CD4-positive, alpha-beta memory T cell (primary cell): Measurements from ENCODE around the gene PPP1R14C. TPM values are rescaled to one million over a fixed set of nuclear protein-coding genes. Genes with fewer than 3 reads are reported as not detected.
"Not testable (repeated sequence)": the region's sequence is repeated elsewhere in the genome, so short reads cannot be mapped to it uniquely, and the experiment has no call there.

Experiments used
- CTCF ChIA-PET: fragments of 350-600 bp; sonication (Branson Sonifier 250); formaldehyde crosslinking; loops from one replicate; lab custom pipeline; 2021; ENCODE audit warnings: inconsistent platforms; ENCODE audit not compliant: partially characterized antibody; lab: Charles Lee
- POLR2A ChIA-PET: fragments of 350-600 bp; sonication (Branson Sonifier 250); formaldehyde crosslinking; loops from one replicate; lab custom pipeline; 2021; ENCODE audit not compliant: partially characterized antibody; lab: Charles Lee
- DNase-seq, 5 donors: peaks; one replicate each; pipeline versions ENCODE4 v3.0.0 to v3.0.0-alpha.2; 2020 to 2022; ENCODE audit warnings: mixed read lengths in 1 of 5
- H3K27ac ChIP-seq: one replicate; pipeline ENCODE4 v1.7.0; 2013; ENCODE audit warnings: low read depth, low read length
- H3K27me3 ChIP-seq: 2 replicates; pipeline ENCODE4 v1.7.0; 2013; ENCODE audit warnings: mild to moderate bottlenecking, low read length, moderate library complexity; ENCODE audit not compliant: insufficient read depth
- H3K36me3 ChIP-seq: 2 replicates; pipeline ENCODE4 v1.7.0; 2013; ENCODE audit warnings: mild to moderate bottlenecking, low read length, moderate library complexity; ENCODE audit not compliant: insufficient read depth
- H3K4me1 ChIP-seq: 2 replicates; pipeline ENCODE4 v1.7.0; 2013; ENCODE audit warnings: mild to moderate bottlenecking, low read length, moderate library complexity; ENCODE audit not compliant: insufficient read depth
- H3K4me3 ChIP-seq, 2 donors: one replicate each; pipeline ENCODE4 v1.7.0; 2013; ENCODE audit warnings: low read length in 2 of 2, mild to moderate bottlenecking in 1 of 2
- H3K9me3 ChIP-seq, 2 donors: one replicate each; pipeline ENCODE4 v1.7.0; 2013; ENCODE audit warnings: low read length in 2 of 2, control low read depth in 1 of 2; ENCODE audit not compliant: control insufficient read depth in 1 of 2
- H3K27ac Mint-ChIP-seq, 7 donors: one replicate each; pipeline ENCODE4 v1.8.0; 2020 to 2021; ENCODE audit warnings: mixed read lengths in 7 of 7, mild to moderate bottlenecking in 6 of 7, inconsistent platforms in 3 of 7, moderate library complexity in 3 of 7
- H3K27me3 Mint-ChIP-seq, 2 donors: one replicate each; pipeline ENCODE4 v1.8.0; 2020 to 2021; ENCODE audit warnings: mixed read lengths in 2 of 2
- H3K36me3 Mint-ChIP-seq, 2 donors: one replicate each; pipeline ENCODE4 v1.8.0; 2020 to 2021; ENCODE audit warnings: mixed read lengths in 2 of 2, inconsistent platforms in 1 of 2, mild to moderate bottlenecking in 1 of 2
- H3K4me1 Mint-ChIP-seq, 4 donors: one replicate each; pipeline ENCODE4 v1.8.0; 2020 to 2021; ENCODE audit warnings: mixed read lengths in 4 of 4, mild to moderate bottlenecking in 1 of 4
- H3K4me3 Mint-ChIP-seq, 8 donors: one replicate each; pipeline ENCODE4 v1.8.0; 2020 to 2021; ENCODE audit warnings: mixed read lengths in 8 of 8, mild to moderate bottlenecking in 7 of 8, moderate library complexity in 6 of 8, inconsistent platforms in 3 of 8
- H3K9me3 Mint-ChIP-seq, 8 donors: one replicate each; pipeline ENCODE4 v1.8.0; 2020 to 2021; ENCODE audit warnings: mixed read lengths in 8 of 8, mild to moderate bottlenecking in 5 of 8, inconsistent platforms in 3 of 8, moderate library complexity in 1 of 8
- intact Hi-C: fragments of 100-400 bp; cut with micrococcal nuclease; formaldehyde crosslinking; loops from one replicate; pipeline ENCODE4 v1.15.1; 2023
- polyA plus RNA-seq, 2 donors: library from polyadenylated mRNA; unstranded; fragments of 300-500 nt; fragmentation: Illumina TruSeq; gene quantifications; one replicate each; pipeline ENCODE4 v1.2.3, GENCODE V29; 2021
- total RNA-seq, 2 experiments: library from RNA; stranded (reverse); gene quantifications; one replicate each; pipeline ENCODE4 v1.2.3, GENCODE V29; 2021

PPP1R14C gene
- total and polyA plus RNA-seq, 4 experiments from 2014 or later: not detected

DNA sequence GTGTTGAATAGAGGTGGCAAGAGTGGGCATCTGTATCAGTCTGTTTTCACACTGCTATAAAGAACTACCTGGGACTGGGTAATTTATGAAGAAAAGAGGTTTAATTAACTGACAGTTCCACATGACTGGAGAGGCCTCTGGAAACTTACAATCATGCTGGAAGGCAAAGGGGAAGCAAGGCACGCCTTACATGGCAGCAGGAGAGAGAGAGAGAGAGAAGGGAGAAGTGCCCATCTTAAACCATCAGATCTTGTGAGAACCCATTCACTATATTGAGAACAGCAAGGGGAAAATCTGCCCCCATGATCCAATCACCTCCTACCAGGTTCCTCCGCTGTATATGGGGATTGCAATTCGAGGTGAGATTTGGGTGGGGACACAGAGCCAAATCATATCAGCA lies 18.6 kb upstream of the PPP1R14C start:
- H3K9me3 ChIP-seq: no peaks in the 10 kb centered on the region
- ChIA-PET POLR2A (no interaction called here), CTCF (no interaction called here)
- H3K27me3 Mint-ChIP-seq: peaks cover 6% of the 10 kb centered on the region in 2 donors
- peaks cover 0 to 3% (median 0%) of the 10 kb centered on the region in 8 donors for H3K9me3 Mint-ChIP-seq
- no peaks in the 10 kb centered on the region for H3K36me3 Mint-ChIP-seq
- no peak overlapping the region for H3K27ac Mint-ChIP-seq
- H3K4me3 ChIP-seq: no peak overlapping the region
- H3K4me1 ChIP-seq: no peaks in the 10 kb centered on the region
- no peak for DNase-seq
- H3K27ac ChIP-seq: no peak overlapping the region
- intact Hi-C loops: no loop called here
- H3K4me1 Mint-ChIP-seq: peaks cover 0 to 8% (median 5%) of the 10 kb centered on the region in 4 donors
- H3K36me3 ChIP-seq: no peaks in the 10 kb centered on the region
- no peaks in the 10 kb centered on the region for H3K27me3 ChIP-seq
- H3K4me3 Mint-ChIP-seq: no peak overlapping the region

DNA sequence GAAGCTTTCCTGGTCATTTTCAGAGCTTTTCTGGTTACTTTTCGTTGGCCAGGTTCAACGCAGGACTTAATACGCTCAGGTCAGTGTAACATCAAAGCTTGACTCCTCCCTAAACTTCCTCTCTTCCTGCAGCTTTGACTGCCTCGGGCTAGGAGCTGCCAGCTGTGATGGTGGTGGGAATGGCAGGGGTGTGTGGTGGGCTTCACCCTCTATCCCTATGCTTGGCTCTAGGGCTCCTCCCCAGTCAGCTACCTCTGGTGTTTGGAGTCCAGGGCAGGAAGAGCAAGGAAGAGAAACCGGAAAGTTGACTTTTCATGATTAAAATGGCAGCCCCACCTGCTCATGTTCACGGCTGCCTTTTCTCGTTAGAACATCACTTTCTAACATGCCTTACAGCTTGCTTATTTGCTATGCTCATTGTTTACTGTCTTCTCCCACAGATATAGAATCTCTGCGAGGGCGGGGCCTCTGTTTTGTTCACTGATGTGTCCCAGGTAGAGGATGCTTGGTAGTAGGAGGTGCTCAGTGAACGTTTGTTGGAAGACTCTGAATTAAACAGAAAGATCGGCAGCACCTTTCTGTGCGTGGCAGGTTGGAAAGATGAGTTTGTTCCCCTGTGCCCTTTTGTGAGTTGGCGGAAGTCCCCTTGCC lies 16.1 kb upstream of the PPP1R14C start:
- H3K4me1 ChIP-seq: no peaks in the 10 kb centered on the region
- Mint-ChIP-seq H3K4me1 (peaks cover 0 to 3% (median 0%) of the 10 kb centered on the region in 4 donors), H3K36me3 (no peaks in the 10 kb centered on the region), H3K27me3 (peaks cover 6 to 11% of the 10 kb centered on the region in 2 donors), H3K9me3 (peaks cover 0 to 3% (median 0%) of the 10 kb centered on the region in 8 donors), H3K27ac (no peak overlapping the region), H3K4me3 (no peak overlapping the region)
- no peaks in the 10 kb centered on the region for H3K36me3 ChIP-seq
- H3K27ac ChIP-seq: no peak overlapping the region
- DNase-seq: no peak
- intact Hi-C loops: no loop called here
- H3K9me3 ChIP-seq: no peaks in the 10 kb centered on the region
- ChIA-PET POLR2A (no interaction called here), CTCF (no interaction called here)
- no peak overlapping the region for H3K4me3 ChIP-seq
- H3K27me3 ChIP-seq: no peaks in the 10 kb centered on the region

DNA sequence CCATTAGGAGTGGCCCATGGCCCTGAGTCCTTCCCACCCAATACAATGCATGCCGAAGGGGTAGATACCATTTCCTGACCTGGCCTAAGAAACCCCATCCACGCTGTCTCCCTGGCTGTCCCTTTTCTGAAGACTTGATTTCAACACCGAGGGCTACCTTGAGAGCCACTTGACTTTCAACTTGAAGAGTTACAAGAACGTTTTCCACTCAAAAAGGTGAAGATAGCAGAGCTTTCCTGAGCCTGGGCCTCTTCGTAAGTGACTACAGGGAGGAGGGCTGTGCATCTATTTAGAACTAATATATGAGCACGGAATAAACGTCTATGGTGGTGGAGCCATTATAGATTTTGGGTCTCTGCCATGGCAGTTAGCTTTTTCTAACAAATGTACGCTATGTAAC lies 14.4 kb upstream of the PPP1R14C start:
- CTCF ChIA-PET: no interaction called here
- Mint-ChIP-seq H3K4me1 (peaks cover 0 to 3% (median 0%) of the 10 kb centered on the region in 4 donors), H3K27me3 (peaks cover 3 to 11% of the 10 kb centered on the region in 2 donors), H3K27ac (no peak overlapping the region), H3K36me3 (no peaks in the 10 kb centered on the region), H3K9me3 (peaks cover 0 to 3% (median 0%) of the 10 kb centered on the region in 8 donors), H3K4me3 (no peak overlapping the region)
- Histone ChIP-seq H3K9me3 (no peaks in the 10 kb centered on the region), H3K27ac (no peak overlapping the region), H3K4me1 (no peaks in the 10 kb centered on the region), H3K27me3 (no peaks in the 10 kb centered on the region), H3K36me3 (no peaks in the 10 kb centered on the region), H3K4me3 (no peak overlapping the region)
- POLR2A ChIA-PET: no interaction called here
- intact Hi-C loops: no loop called here
- no peak for DNase-seq

DNA sequence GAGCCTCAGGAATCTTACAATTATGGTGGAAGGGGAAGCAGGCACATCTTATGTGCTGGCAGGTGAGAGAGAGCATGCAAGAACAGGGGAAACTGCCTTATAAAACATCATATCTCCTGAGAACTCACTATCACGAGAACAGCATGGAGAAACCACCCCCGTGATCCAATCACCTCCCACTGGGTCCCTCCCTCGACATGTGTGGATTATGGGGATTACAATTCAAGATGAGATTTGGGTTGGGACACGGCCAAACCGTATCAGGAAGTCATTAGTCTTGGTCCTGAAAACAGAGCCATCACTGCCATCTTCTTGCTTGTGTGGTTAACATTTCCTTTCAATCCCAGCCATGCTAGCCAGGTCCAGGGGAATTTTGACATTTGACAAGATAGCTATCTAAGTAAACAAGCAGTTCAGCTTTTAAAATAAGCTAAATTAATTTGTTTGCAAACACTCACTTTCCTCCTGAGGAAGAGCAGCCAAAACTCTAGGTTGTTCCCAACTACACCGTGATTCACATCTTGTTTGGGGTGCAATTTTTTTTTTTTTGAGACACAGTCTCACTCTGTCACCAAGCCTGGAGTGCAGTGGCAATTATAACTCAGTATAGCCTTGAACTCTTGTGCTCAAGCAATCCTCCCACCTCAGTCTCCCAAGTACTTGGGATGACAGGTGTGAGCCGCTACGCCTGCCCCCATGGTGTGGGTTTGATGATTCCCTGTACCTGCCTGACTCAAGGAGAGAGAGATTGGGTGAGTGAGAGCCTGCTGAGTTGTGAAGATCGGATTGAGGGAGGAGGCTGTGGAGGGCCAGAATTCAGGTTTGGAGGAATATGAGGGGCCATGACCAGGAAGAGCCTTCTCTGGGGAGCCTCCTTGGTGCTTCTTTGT lies 13.0 kb upstream of the PPP1R14C start:
- ChIA-PET POLR2A (no interaction called here), CTCF (no interaction called here)
- Histone ChIP-seq H3K27me3 (no peaks in the 10 kb centered on the region), H3K27ac (no peak overlapping the region), H3K9me3 (no peaks in the 10 kb centered on the region), H3K4me3 (no peak overlapping the region), H3K36me3 (no peaks in the 10 kb centered on the region), H3K4me1 (no peaks in the 10 kb centered on the region)
- H3K27me3 Mint-ChIP-seq: peaks cover 3 to 4% of the 10 kb centered on the region in 2 donors
- H3K4me1 Mint-ChIP-seq: peaks cover 0 to 1% (median 0%) of the 10 kb centered on the region in 4 donors
- intact Hi-C loops: no loop called here
- H3K4me3 Mint-ChIP-seq: no peak overlapping the region
- no peak overlapping the region for H3K27ac Mint-ChIP-seq
- peaks cover 0 to 2% (median 0%) of the 10 kb centered on the region in 8 donors for H3K9me3 Mint-ChIP-seq
- no peaks in the 10 kb centered on the region for H3K36me3 Mint-ChIP-seq
- no peak for DNase-seq

DNA sequence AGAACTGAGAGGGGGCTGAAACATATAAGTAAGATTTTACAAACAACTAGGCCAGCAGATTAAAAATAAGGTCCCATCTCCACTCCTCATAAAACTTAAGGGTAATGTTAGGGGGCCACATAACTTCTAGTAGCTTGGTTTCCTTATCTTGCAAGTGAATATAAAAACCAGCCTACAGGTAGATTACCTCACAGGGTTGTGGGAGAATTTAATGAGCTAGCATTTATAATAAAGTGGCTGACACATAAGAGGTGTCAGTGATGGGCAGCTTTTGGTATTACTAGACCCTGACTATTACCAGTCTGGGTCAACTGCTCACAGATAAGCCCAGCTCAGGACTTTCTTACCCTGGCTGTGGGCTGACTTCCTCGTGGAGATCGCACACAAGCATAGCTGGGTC lies 9.2 kb upstream of the PPP1R14C start:
- no peak overlapping the region for H3K27ac ChIP-seq
- no peaks in the 10 kb centered on the region for H3K9me3 Mint-ChIP-seq
- H3K36me3 Mint-ChIP-seq: no peaks in the 10 kb centered on the region
- POLR2A ChIA-PET: no interaction called here
- CTCF ChIA-PET: no interaction called here
- no peaks in the 10 kb centered on the region for H3K4me1 Mint-ChIP-seq
- no peaks in the 10 kb centered on the region for H3K36me3 ChIP-seq
- no peak overlapping the region for H3K27ac Mint-ChIP-seq
- H3K27me3 Mint-ChIP-seq: peaks cover 12 to 13% of the 10 kb centered on the region in 2 donors
- no peak overlapping the region for H3K4me3 Mint-ChIP-seq
- no peak for DNase-seq
- intact Hi-C loops: no loop called here
- no peaks in the 10 kb centered on the region for H3K27me3 ChIP-seq
- no peak overlapping the region for H3K4me3 ChIP-seq
- H3K9me3 ChIP-seq: no peaks in the 10 kb centered on the region
- H3K4me1 ChIP-seq: no peaks in the 10 kb centered on the region

DNA sequence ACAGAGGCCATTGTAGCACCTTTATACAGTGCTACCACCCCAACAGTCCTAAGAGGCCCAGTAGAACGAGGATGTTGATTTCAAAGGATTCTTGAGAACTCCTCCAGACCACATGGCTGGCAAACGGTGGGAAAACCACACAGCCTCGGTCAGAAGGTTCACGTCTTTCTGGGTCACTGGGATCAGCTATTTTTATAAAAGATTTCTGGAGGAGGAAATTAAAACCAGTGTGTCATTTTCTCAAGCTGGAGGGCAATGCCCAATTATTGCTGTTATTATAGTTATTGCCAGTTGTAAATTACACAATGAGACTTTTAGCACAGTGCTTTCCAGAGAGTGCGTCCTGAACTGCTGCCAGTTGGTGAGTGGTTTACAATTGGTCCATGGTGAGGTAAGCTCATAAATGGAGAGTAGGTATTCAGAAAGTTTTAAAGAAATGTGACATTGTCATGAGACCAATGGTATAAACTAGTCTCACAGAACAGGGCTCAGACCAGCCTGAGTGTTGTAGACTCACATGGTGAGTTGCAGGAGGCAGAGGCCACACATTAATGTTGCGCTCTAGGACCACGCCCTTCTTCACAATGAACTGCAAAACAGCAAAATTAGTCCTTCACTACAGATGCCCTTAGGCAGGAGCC lies 8.4 kb upstream of the PPP1R14C start:
- POLR2A ChIA-PET: no interaction called here
- no peaks in the 10 kb centered on the region for H3K36me3 Mint-ChIP-seq

DNA sequence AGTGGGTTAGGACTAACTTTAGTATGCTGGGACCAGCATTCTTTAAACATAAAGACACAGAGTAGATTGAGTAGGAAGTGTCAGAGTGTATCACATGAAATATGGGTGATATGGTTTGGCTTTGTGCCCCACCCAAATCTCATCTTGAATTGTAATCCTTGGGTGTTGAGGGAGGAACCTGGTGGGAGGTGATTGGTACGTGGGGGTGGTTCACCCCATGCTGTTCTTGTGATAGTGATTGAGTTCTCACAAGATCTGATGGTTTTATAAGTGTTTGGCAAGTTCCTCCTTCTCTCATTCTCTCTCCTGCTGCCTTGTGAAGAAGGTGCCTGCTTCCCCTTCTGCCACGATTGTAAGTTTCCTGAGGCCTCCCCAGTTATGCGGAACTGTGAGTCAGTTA lies 5.1 kb upstream of the PPP1R14C start:
- H3K27ac ChIP-seq, H3K9me3 ChIP-seq, intact Hi-C loops, CTCF ChIA-PET, POLR2A ChIA-PET, H3K4me1 ChIP-seq, DNase-seq, H3K27ac Mint-ChIP-seq, H3K36me3 ChIP-seq, H3K4me3 ChIP-seq, H3K9me3 Mint-ChIP-seq, H3K27me3 ChIP-seq, H3K4me3 Mint-ChIP-seq, H3K4me1 Mint-ChIP-seq, H3K36me3 Mint-ChIP-seq: not testable (repeated sequence)
- H3K27me3 Mint-ChIP-seq: peaks cover 28 to 36% of the 10 kb centered on the region in 2 donors

More for the DNA sequence above, 8.4 kb upstream of the PPP1R14C start:
- intact Hi-C loops: no loop called here
- H3K27ac ChIP-seq: no peak overlapping the region
- no peaks in the 10 kb centered on the region for H3K4me1 Mint-ChIP-seq
- H3K9me3 ChIP-seq: no peaks in the 10 kb centered on the region
- H3K4me1 ChIP-seq: no peaks in the 10 kb centered on the region
- DNase-seq: no peak
- H3K27ac Mint-ChIP-seq: peak overlapping the region in 1 of 7 donors; percentile 16
- no peak overlapping the region for H3K4me3 Mint-ChIP-seq
- H3K27me3 Mint-ChIP-seq: peaks cover 13 to 15% of the 10 kb centered on the region in 2 donors
- no peaks in the 10 kb centered on the region for H3K36me3 ChIP-seq
- H3K27me3 ChIP-seq: no peaks in the 10 kb centered on the region
- H3K9me3 Mint-ChIP-seq: no peaks in the 10 kb centered on the region
- H3K4me3 ChIP-seq: no peak overlapping the region
- CTCF ChIA-PET: no interaction called here
